Heart left ventricle (tissue), 16 donors: ENCODE results near the gene RFC2. TPM values are rescaled to one million over a fixed set of nuclear protein-coding genes. Genes with fewer than 3 reads are reported as not detected.

Experiments
- ATAC-seq, 4 donors: fragments of 200-7000 bp; cut with Tn5 transposase; one replicate each; pipeline ENCODE4 v1.9.1; 2020 to 2022; ENCODE audit warnings: moderate library complexity in 4 of 4, mild to moderate bottlenecking in 3 of 4, moderate number of reproducible peaks in 1 of 4
- DNase-seq, 5 donors: peaks; one replicate each; pipeline ENCODE4 v3.0.0-alpha.2; 2020
- H3K27ac ChIP-seq, 12 donors: fragments of 200-600 bp; sonication (generic) in 4 of 12; one replicate each; pipeline versions ENCODE4 v1.5.0 to v1.8.0; 2016 to 2022; ENCODE audit warnings: mild to moderate bottlenecking in 2 of 12
- H3K27me3 ChIP-seq, 9 donors: fragments of 200-600 bp; sonication (generic) in 2 of 9; one replicate each; pipeline versions ENCODE4 v1.5.1 to v1.8.0; 2016 to 2022; ENCODE audit warnings: mild to moderate bottlenecking in 3 of 9
- H3K36me3 ChIP-seq, 9 donors: fragments of 200-600 bp; sonication (generic) in 2 of 9; one replicate each; pipeline versions ENCODE4 v1.5.0 to v1.8.0; 2018 to 2022; ENCODE audit warnings: mild to moderate bottlenecking in 2 of 9
- H3K4me1 ChIP-seq, 12 donors: fragments of 200-600 bp; sonication (generic) in 4 of 12; one replicate each; pipeline versions ENCODE4 v1.5.0 to v1.8.0; 2016 to 2022; ENCODE audit warnings: mild to moderate bottlenecking in 3 of 12
- H3K4me3 ChIP-seq, 12 donors: fragments of 200-600 bp; sonication (generic) in 4 of 12; one replicate each; pipeline versions ENCODE4 v1.5.0 to v1.8.0; 2017 to 2022; ENCODE audit warnings: mild to moderate bottlenecking in 9 of 12, moderate library complexity in 4 of 12
- H3K9me3 ChIP-seq, 12 donors: fragments of 200-600 bp; sonication (generic) in 4 of 12; one replicate each; pipeline versions ENCODE4 v1.5.0 to v1.8.0; 2016 to 2022; ENCODE audit warnings: mild to moderate bottlenecking in 1 of 12
- CTCF ChIP-seq, 12 donors: fragments of 200-600 bp; sonication (generic) in 4 of 12; IDR thresholded peaks; one replicate each; pipeline versions ENCODE4 v1.5.0 to v1.8.0; 2018 to 2022; ENCODE audit warnings: antibody characterized with exemption in 12 of 12, mild to moderate bottlenecking in 5 of 12
- POLR2A ChIP-seq, 2 donors: fragments of 450-650 bp; IDR thresholded peaks; one replicate each; pipeline ENCODE4 v1.6.1; 2017; ENCODE audit warnings: antibody characterized with exemption in 2 of 2, mild to moderate bottlenecking in 2 of 2, moderate library complexity in 2 of 2
- WGBS, 4 donors: extraction: QIAGEN DNeasy Blood & Tissue Kit in 2 of 4; methylation state at CpG; one replicate each; pipeline versions ENCODE4 v1.1.5 to v1.1.7; 2013 to 2018; 5-methylcytosine and 5-hydroxymethylcytosine counted together
- intact Hi-C, 10 donors: fragments of 100-400 bp; cut with DNase I; formaldehyde crosslinking; loops; one replicate each; pipeline versions ENCODE4 v1.11.1 to v1.14.2; 2022
- polyA plus RNA-seq, 2 donors: library from polyadenylated mRNA; stranded (reverse); fragments of 200-250 nt; gene quantifications; one replicate each; pipeline ENCODE4 v1.2.3, GENCODE V29; 2013
- total RNA-seq, 9 donors: library from RNA; depleted of rRNA in 2 of 9; stranded (reverse); fragments of >200 nt in 2 of 9; fragmentation: NEBNext Ultra II Directional in 3 of 9; extraction: Animal tissue kit (Norgen Biotek cat#: 25700) in 3 of 9; gene quantifications; one replicate each; pipeline versions ENCODE4 v1.1.0 to v1.2.4, GENCODE V29; 2016 to 2023
- donor health status: ischemic (EF 13 %, LVEDD 7.1; RV severe dilation, severe dysfunction).
- donor health status: healthy with polysubstance abuse.
- donor health status: DM: no; HTN: yes; CAD: no.
- donor health status: DM: no; HTN: no; CAD: no.
- donor health status: ischemic (EF 25% LVEDD 6.9; RV normal size, moderate dysfunction).
- donor health status: ischemic (EF 25% LVEDD 5.7; RV mildly dilated, moderate dysfunction).
- donor health status: healthy.
- donor health status: DM: yes; HTN: yes; CAD: no.
- donor health status: ischemic (EF 35%, LVEDD 5.7; RV mildly dilated, moderate dysfunction).
- donor health status: nonischemic (EF 11% LVEDD 7.7; RV severe dilation, severe dysfunction).
- donor health status: DM: yes; HTN: yes; CAD: no.
- donor health status: PGD.
- donor health status: ischemic (EF 29% LVEDD 5.4; RV normal size, mild dysfunction).
- donor health status: nonischemic (EF 23%, LVEDD 6.1; RV moderate dilation, normal function).

RFC2 gene
- total and polyA plus RNA-seq, 11 donors: 7.8 to 21.8 (median 12.2) TPM

GRCh38 chr7:74287303-74288033 lies 33.3 kb upstream of the RFC2 start:
- Histone ChIP-seq H3K4me1 (peaks cover 0 to 35% (median 20%) of the 10 kb centered on the region in 12 donors), H3K36me3 (no peaks in the 10 kb centered on the region), H3K27me3 (no peaks in the 10 kb centered on the region), H3K4me3 (no peak overlapping the region), H3K27ac (peak overlapping the region in 1 of 12 donors; percentile 4), H3K9me3 (no peaks in the 10 kb centered on the region)
- TF ChIP-seq CTCF (IDR thresholded peaks at IDR 0.05): no peak
- TF ChIP-seq POLR2A (IDR thresholded peaks at IDR 0.05): no peak
- no peak for ATAC-seq
- DNase-seq: no peak
- intact Hi-C loops: loop anchor here in 3 of 10 donors (5.0 kb wide), 3 partner anchors 35 to 110 kb away; partner anchors contain the start of gene RFC2 (in 2 of the 3)
- 74 to 90% (median 89%) methylated on average over 7 of the region's 7 CpGs for WGBS, 4 donors

- H3K9me3 ChIP-seq: no peaks in the 10 kb centered on the region
- DNase-seq: no peak
- H3K36me3 ChIP-seq: no peaks in the 10 kb centered on the region
- TF ChIP-seq CTCF (IDR thresholded peaks at IDR 0.05) (no peak), POLR2A (IDR thresholded peaks at IDR 0.05) (no peak)
- H3K4me3 ChIP-seq: no peak overlapping the region
- WGBS, 4 donors: 77 to 83% (median 79%) methylated on average over 11 of the region's 11 CpGs
- no peaks in the 10 kb centered on the region for H3K27me3 ChIP-seq
- peaks cover 0 to 33% (median 20%) of the 10 kb centered on the region in 12 donors for H3K4me1 ChIP-seq
- ATAC-seq: no peak
- intact Hi-C loops: loop anchor here in 3 of 10 donors (5.0 kb wide), 3 partner anchors 34 to 111 kb away; partner anchors contain the start of gene RFC2 (in 2 of the 3)
- no peak overlapping the region for H3K27ac ChIP-seq
Measured at GRCh38 chr7:74286131-74286530, 31.9 kb upstream of the RFC2 start.

- H3K27ac ChIP-seq: no peak overlapping the region
- intact Hi-C loops: loop anchor here in 3 of 10 donors (5.0 kb wide), 3 partner anchors 33 to 112 kb away; partner anchors contain the start of gene RFC2 (in 2 of the 3)
- H3K27me3 ChIP-seq: no peaks in the 10 kb centered on the region
- no peak overlapping the region for H3K4me3 ChIP-seq
- WGBS, 4 donors: 45 to 49% (median 46%) methylated on average over 8 to 9 of the region's 9 CpGs
- peaks cover 0 to 28% (median 17%) of the 10 kb centered on the region in 12 donors for H3K4me1 ChIP-seq
- ATAC-seq (no peak), DNase-seq (no peak)
- TF ChIP-seq CTCF (IDR thresholded peaks at IDR 0.05) (no peak), POLR2A (IDR thresholded peaks at IDR 0.05) (no peak)
- no peaks in the 10 kb centered on the region for H3K36me3 ChIP-seq
- no peaks in the 10 kb centered on the region for H3K9me3 ChIP-seq
Measured at GRCh38 chr7:74284781-74285259, 30.6 kb upstream of the RFC2 start.

- no peaks in the 10 kb centered on the region for H3K36me3 ChIP-seq
- TF ChIP-seq CTCF (IDR thresholded peaks at IDR 0.05) (no peak), POLR2A (IDR thresholded peaks at IDR 0.05) (no peak)
- ATAC-seq (no peak), DNase-seq (no peak)
- H3K27ac ChIP-seq: no peak overlapping the region
- H3K4me1 ChIP-seq: peaks cover 0 to 33% (median 25%) of the 10 kb centered on the region in 12 donors
- H3K4me3 ChIP-seq: no peak overlapping the region
- WGBS, 4 donors: 71 to 78% (median 75%) methylated on average over 9 of the region's 9 CpGs
- no peaks in the 10 kb centered on the region for H3K9me3 ChIP-seq
- intact Hi-C loops: no loop called here
- H3K27me3 ChIP-seq: no peaks in the 10 kb centered on the region
Measured at GRCh38 chr7:74283858-74284447, 29.8 kb upstream of the RFC2 start.
